GM19240 (cell line): ENCODE results near the gene CREG2.

Source experiments
- DNase-seq: peaks from one replicate; pipeline ENCODE4 v3.0.0; 2011; ENCODE audit warnings: low spot score; ENCODE audit not compliant: insufficient read length

The CREG2 gene

GRCh38 chr2:101409699-101410098 lies 22.4 kb upstream of the CREG2 start:
- DNase-seq, result no peak

GRCh38 chr2:101408925-101409324 lies 21.6 kb upstream of the CREG2 start:
- DNase-seq, result no peak

- DNase-seq, result no peak
These were observed 18.1 kb upstream of the CREG2 start for GRCh38 chr2:101405351-101405899.

GRCh38 chr2:101403745-101404144 lies 16.4 kb upstream of the CREG2 start:
- DNase-seq, result no peak

GRCh38 chr2:101402630-101403029 lies 15.3 kb upstream of the CREG2 start:
- DNase-seq, result no peak

GRCh38 chr2:101401906-101402305 lies 14.6 kb upstream of the CREG2 start:
- no peak for DNase-seq

- DNase-seq, result no peak
These were observed 14.0 kb upstream of the CREG2 start for GRCh38 chr2:101401326-101401665.

GRCh38 chr2:101400506-101401325 lies 13.4 kb upstream of the CREG2 start:
- no peak for DNase-seq

- DNase-seq, result no peak
These were observed 12.7 kb upstream of the CREG2 start for GRCh38 chr2:101400048-101400447.

- no peak for DNase-seq
These were observed 11.9 kb upstream of the CREG2 start for GRCh38 chr2:101399021-101399799.

GRCh38 chr2:101398116-101398821 lies 11.0 kb upstream of the CREG2 start:
- no peak for DNase-seq

- no peak for DNase-seq
These were observed 9.0 kb upstream of the CREG2 start for GRCh38 chr2:101396316-101396717.

- DNase-seq, result no peak
These were observed 8.4 kb upstream of the CREG2 start for GRCh38 chr2:101395545-101396315.

- DNase-seq, result no peak
These were observed 929 bp upstream of the CREG2 start for GRCh38 chr2:101388232-101388631.

- DNase-seq, result no peak
These were observed 628 bp downstream of the CREG2 start for GRCh38 chr2:101386599-101387150.

GRCh38 chr2:101383016-101383541 lies 4.2 kb downstream of the CREG2 start:
- DNase-seq, result no peak

- no peak for DNase-seq
These were observed 4.9 kb downstream of the CREG2 start for GRCh38 chr2:101382442-101382841.

- DNase-seq, result no peak
These were observed 6.9 kb downstream of the CREG2 start for GRCh38 chr2:101380376-101380775.

- DNase-seq, result no peak
These were observed 8.2 kb downstream of the CREG2 start for GRCh38 chr2:101379091-101379490.

GRCh38 chr2:101375653-101376052 lies 11.7 kb downstream of the CREG2 start:
- no peak for DNase-seq
